Measurements from ENCODE around the gene CCDC27.

Gene CCDC27

GRCh38 chr1:3772715-3773571 is 20.7 kb downstream of the CCDC27 start, which contains the start of gene SMIM1:
Gene SMIM1, plus strand, starts transcription at chr1:3772749. Its CDS starts 2,625 bp downstream, at chr1:3775374.
- Histone ChIP-seq H3K27me3 (ENCODE audit: insufficient read depth, low read length, poor library complexity, severe bottlenecking) (no peaks in the 10 kb centered on the region), H2AFZ (ENCODE audit: low read length) (peak within 1 kb of the TSS; percentile 64; the same call in 1 of the 2 replicates), H3K9ac (ENCODE audit: low read depth, low read length, poor library complexity, severe bottlenecking) (peak within 1 kb of the TSS; percentile 22), H3K9me3 (ENCODE audit: insufficient read depth, low read depth, low read length) (no peaks in the 10 kb centered on the region), H3K79me2 (ENCODE audit: insufficient read depth, low read length) (no peaks in the 10 kb centered on the region), H3K4me2 (ENCODE audit: low read depth, low read length, poor library complexity, severe bottlenecking) (peak within 1 kb of the TSS; percentile 56), H4K20me1 (ENCODE audit: insufficient read depth, low read length, poor library complexity, severe bottlenecking) (no peaks in the 10 kb centered on the region), H3K4me3 (ENCODE audit: low read length, poor library complexity, severe bottlenecking) (peak within 1 kb of the TSS; percentile 66), H3K9me2 (replicated peaks; ENCODE audit: low read depth, low read length) (no peaks in the 10 kb centered on the region), H3K4me1 (ENCODE audit: insufficient read depth, low read length, poor library complexity, severe bottlenecking) (peaks cover 5% of the 10 kb centered on the region), H3K36me3 (ENCODE audit: insufficient read depth, low read length) (no peaks in the 10 kb centered on the region), H3F3A (ENCODE audit: low read depth) (no peaks in the 10 kb centered on the region)
- TF ChIP-seq, protein P1, sequence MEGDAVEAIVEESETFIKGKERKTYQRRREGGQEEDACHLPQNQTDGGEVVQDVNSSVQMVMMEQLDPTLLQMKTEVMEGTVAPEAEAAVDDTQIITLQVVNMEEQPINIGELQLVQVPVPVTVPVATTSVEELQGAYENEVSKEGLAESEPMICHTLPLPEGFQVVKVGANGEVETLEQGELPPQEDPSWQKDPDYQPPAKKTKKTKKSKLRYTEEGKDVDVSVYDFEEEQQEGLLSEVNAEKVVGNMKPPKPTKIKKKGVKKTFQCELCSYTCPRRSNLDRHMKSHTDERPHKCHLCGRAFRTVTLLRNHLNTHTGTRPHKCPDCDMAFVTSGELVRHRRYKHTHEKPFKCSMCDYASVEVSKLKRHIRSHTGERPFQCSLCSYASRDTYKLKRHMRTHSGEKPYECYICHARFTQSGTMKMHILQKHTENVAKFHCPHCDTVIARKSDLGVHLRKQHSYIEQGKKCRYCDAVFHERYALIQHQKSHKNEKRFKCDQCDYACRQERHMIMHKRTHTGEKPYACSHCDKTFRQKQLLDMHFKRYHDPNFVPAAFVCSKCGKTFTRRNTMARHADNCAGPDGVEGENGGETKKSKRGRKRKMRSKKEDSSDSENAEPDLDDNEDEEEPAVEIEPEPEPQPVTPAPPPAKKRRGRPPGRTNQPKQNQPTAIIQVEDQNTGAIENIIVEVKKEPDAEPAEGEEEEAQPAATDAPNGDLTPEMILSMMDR (conservative IDR thresholded peaks at IDR 0.05; ENCODE audit: low read length) = no peak
- TF ChIP-seq EZH2phosphoT487 (IDR thresholded peaks at IDR 0.05; ENCODE audit: borderline replicate concordance) = no peak

- peaks cover 5% of the 10 kb centered on the region for H3K4me1 ChIP-seq (ENCODE audit: insufficient read depth, low read length, poor library complexity, severe bottlenecking)
- H3K9me3 ChIP-seq (ENCODE audit: insufficient read depth, low read depth, low read length) = no peaks in the 10 kb centered on the region
- H3K27me3 ChIP-seq (ENCODE audit: insufficient read depth, low read length, poor library complexity, severe bottlenecking) = no peaks in the 10 kb centered on the region
- no peaks in the 10 kb centered on the region for H3K9me2 ChIP-seq (replicated peaks; ENCODE audit: low read depth, low read length)
- no peaks in the 10 kb centered on the region for H3F3A ChIP-seq (ENCODE audit: low read depth)
- no peaks in the 10 kb centered on the region for H3K79me2 ChIP-seq (ENCODE audit: insufficient read depth, low read length)
- H2AFZ ChIP-seq (ENCODE audit: low read length) = no peak overlapping the region
- TF ChIP-seq, protein P1 (conservative IDR thresholded peaks at IDR 0.05; ENCODE audit: low read length) = no peak
- no peak for TF ChIP-seq EZH2phosphoT487 (IDR thresholded peaks at IDR 0.05; ENCODE audit: borderline replicate concordance)
- H3K4me3 ChIP-seq (ENCODE audit: low read length, poor library complexity, severe bottlenecking) = no peak overlapping the region
- H3K4me2 ChIP-seq (ENCODE audit: low read depth, low read length, poor library complexity, severe bottlenecking) = no peak overlapping the region
- no peak overlapping the region for H3K9ac ChIP-seq (ENCODE audit: low read depth, low read length, poor library complexity, severe bottlenecking)
- H4K20me1 ChIP-seq (ENCODE audit: insufficient read depth, low read length, poor library complexity, severe bottlenecking) = no peaks in the 10 kb centered on the region
- no peaks in the 10 kb centered on the region for H3K36me3 ChIP-seq (ENCODE audit: insufficient read depth, low read length)
Measured at GRCh38 chr1:3773572-3774275, 21.5 kb downstream of the CCDC27 start.

GRCh38 chr1:3774276-3774945 is 22.2 kb downstream of the CCDC27 start:
- Histone ChIP-seq H3K9ac (ENCODE audit: low read depth, low read length, poor library complexity, severe bottlenecking) (no peak overlapping the region), H3K27me3 (ENCODE audit: insufficient read depth, low read length, poor library complexity, severe bottlenecking) (no peaks in the 10 kb centered on the region), H3K9me3 (ENCODE audit: insufficient read depth, low read depth, low read length) (no peaks in the 10 kb centered on the region), H3K9me2 (replicated peaks; ENCODE audit: low read depth, low read length) (no peaks in the 10 kb centered on the region), H3K4me1 (ENCODE audit: insufficient read depth, low read length, poor library complexity, severe bottlenecking) (peaks cover 5% of the 10 kb centered on the region), H3K4me2 (ENCODE audit: low read depth, low read length, poor library complexity, severe bottlenecking) (no peak overlapping the region), H4K20me1 (ENCODE audit: insufficient read depth, low read length, poor library complexity, severe bottlenecking) (no peaks in the 10 kb centered on the region), H3K36me3 (ENCODE audit: insufficient read depth, low read length) (peaks cover 5% of the 10 kb centered on the region; the same call in 1 of the 2 replicates), H3F3A (ENCODE audit: low read depth) (no peaks in the 10 kb centered on the region), H3K4me3 (ENCODE audit: low read length, poor library complexity, severe bottlenecking) (no peak overlapping the region), H2AFZ (ENCODE audit: low read length) (no peak overlapping the region), H3K79me2 (ENCODE audit: insufficient read depth, low read length) (no peaks in the 10 kb centered on the region)
- no peak for TF ChIP-seq EZH2phosphoT487 (IDR thresholded peaks at IDR 0.05; ENCODE audit: borderline replicate concordance)
- TF ChIP-seq, protein P1 (conservative IDR thresholded peaks at IDR 0.05; ENCODE audit: low read length) = no peak
